ENCODE data around the gene LYRM7.

Gene LYRM7

DNA sequence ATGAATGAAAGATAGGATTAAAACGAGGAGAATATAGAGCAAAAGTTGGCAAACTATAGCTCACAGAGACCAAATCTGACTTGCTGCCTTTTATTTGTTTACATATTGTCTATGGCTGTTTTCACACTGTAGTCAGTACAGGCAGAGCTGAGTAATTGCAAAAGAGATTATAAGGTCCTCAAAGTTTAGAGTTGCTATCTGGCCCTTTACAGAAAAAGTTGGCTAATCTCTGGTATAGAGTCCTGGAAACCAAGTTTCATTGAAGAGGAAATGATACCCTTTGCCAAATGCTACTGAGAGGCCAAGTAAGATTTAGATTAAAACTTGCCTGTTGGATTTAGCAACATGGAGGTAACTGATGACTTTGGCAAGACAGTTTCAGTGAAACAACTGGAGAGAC lies 36.0 kb downstream of the LYRM7 start:
- DNase-seq (ENCODE audit: low read depth): no peak
- no peak overlapping the region for H3K4me3 ChIP-seq (ENCODE audit: control insufficient read depth, low read depth, low read length)
- TF ChIP-seq, protein P1, sequence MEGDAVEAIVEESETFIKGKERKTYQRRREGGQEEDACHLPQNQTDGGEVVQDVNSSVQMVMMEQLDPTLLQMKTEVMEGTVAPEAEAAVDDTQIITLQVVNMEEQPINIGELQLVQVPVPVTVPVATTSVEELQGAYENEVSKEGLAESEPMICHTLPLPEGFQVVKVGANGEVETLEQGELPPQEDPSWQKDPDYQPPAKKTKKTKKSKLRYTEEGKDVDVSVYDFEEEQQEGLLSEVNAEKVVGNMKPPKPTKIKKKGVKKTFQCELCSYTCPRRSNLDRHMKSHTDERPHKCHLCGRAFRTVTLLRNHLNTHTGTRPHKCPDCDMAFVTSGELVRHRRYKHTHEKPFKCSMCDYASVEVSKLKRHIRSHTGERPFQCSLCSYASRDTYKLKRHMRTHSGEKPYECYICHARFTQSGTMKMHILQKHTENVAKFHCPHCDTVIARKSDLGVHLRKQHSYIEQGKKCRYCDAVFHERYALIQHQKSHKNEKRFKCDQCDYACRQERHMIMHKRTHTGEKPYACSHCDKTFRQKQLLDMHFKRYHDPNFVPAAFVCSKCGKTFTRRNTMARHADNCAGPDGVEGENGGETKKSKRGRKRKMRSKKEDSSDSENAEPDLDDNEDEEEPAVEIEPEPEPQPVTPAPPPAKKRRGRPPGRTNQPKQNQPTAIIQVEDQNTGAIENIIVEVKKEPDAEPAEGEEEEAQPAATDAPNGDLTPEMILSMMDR (IDR thresholded peaks at IDR 0.05; ENCODE audit: control insufficient read depth, insufficient read depth, low read depth, low read length, missing control alignments): no peak

DNA sequence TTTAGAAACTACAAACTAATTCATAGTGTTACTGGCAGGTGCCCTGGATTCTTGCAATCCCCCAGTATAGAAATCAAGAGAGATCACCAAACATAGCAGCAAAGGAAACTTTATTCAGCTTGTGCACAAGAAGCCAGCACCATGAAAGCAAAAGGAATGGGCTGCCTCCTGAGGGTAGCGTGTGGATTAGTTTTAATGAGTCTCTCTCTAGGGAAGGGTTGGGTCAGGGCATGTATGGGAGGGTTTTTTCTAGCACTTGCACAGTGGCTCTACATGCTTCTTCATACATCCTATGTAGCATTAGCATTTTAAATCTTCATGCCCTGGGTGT lies 38.4 kb downstream of the LYRM7 start:
- TF ChIP-seq, protein P1 (IDR thresholded peaks at IDR 0.05; ENCODE audit: control insufficient read depth, insufficient read depth, low read depth, low read length, missing control alignments): no peak
- no peak for DNase-seq (ENCODE audit: low read depth)
- H3K4me3 ChIP-seq (ENCODE audit: control insufficient read depth, low read depth, low read length): no peak overlapping the region

DNA sequence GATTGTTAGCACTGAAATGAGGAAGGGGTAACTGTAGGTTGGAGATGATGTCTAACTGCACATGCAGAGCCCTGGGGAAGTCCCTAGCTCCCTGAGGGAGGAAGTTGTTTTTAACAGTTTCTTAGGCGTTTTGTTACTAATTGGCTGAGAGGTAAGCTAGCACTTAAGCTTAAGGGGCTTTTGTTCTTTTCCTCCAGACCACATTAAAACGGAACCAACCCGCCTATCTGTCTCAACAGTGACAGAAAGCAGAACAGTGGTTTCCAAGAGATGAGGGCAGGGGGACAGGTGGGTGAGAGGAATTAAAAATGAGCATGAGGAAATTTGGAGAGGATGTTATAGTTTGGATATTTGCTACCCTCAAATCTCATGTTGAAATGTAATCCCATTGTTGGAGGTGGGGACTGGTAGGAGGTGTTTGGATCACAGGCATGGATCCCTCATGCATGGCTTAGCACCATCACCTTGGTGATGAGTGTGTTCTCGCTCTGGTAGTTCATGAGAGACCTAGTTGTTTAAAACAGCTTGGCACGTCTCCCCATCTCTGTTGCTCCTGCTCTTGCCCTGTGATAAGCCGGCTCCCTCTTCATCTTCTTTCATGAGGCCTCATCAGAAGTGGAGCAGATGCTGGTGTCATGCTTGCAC lies 38.9 kb downstream of the LYRM7 start:
- no peak overlapping the region for H3K4me3 ChIP-seq (ENCODE audit: control insufficient read depth, low read depth, low read length)
- no peak for DNase-seq (ENCODE audit: low read depth)
- TF ChIP-seq, protein P1 (IDR thresholded peaks at IDR 0.05; ENCODE audit: control insufficient read depth, insufficient read depth, low read depth, low read length, missing control alignments): no peak

DNA sequence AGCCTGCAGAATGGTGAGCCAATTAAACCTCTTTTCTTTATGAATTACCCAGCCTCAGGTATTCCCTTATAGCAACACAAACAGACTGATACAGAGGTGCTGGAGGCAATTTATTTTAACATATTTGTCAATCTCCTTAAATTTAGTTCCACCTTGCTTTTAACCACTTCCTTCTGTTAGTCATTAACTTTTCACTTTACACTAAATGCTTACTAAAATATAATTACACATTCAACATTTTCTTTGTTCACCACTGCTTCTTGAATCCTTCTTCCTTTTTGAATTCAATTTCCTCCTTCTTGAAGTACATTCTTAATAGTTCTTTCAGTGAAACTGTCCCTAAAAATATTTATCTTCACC lies 39.4 kb downstream of the LYRM7 start:
- TF ChIP-seq, protein P1 (IDR thresholded peaks at IDR 0.05; ENCODE audit: control insufficient read depth, insufficient read depth, low read depth, low read length, missing control alignments): no peak
- H3K4me3 ChIP-seq (ENCODE audit: control insufficient read depth, low read depth, low read length): no peak overlapping the region
- DNase-seq (ENCODE audit: low read depth): no peak

DNA sequence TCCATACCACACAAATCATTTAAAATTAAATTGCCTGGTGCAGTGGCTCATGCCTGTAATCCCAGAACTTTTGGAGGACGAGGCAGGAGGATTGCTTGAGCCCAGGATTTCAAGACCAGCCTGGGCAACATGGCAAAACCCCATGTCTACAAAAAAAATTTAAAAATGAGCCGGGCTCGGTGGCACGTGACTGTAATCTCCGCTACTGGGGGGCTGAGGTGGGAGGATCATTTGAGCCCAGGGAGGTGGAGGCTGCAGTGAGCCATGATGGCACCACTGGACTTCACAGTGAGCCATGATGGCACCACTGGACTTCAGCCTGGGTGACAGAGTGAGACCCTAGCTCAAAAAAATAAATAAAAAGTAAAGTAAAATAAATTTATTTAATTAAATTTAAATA lies 40.9 kb downstream of the LYRM7 start:
- H3K4me3 ChIP-seq (ENCODE audit: control insufficient read depth, low read depth, low read length): no peak overlapping the region
- TF ChIP-seq, protein P1 (IDR thresholded peaks at IDR 0.05; ENCODE audit: control insufficient read depth, insufficient read depth, low read depth, low read length, missing control alignments): no peak
- DNase-seq (ENCODE audit: low read depth): no peak

DNA sequence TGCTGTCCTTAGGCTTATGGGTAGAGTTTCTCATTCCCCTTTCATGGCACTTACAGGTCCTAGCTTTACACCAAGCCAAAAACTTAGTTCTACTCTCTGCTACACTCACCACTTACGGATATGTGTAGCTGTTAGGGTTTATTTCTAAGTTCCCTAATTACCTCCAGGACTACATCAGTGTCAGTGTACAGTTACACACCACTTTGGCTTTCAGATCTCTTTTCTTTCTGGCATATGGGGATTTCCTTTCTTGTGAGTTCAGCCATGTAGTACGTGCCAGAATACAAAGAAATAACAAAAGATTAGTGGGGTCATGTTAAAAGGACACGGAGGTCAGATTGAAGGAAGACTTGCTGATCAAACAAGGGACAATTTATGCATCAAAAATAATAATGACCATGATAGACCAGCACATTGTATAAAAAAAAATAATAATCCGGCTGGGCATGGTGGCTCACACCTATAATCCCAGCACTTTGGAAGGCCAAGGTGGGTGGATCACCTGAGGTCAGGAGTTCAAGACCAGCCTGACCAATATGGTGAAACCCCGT lies 41.8 kb downstream of the LYRM7 start:
- TF ChIP-seq, protein P1 (IDR thresholded peaks at IDR 0.05; ENCODE audit: control insufficient read depth, insufficient read depth, low read depth, low read length, missing control alignments): no peak

More for the DNA sequence above, 41.8 kb downstream of the LYRM7 start:
- no peak for DNase-seq (ENCODE audit: low read depth)
- no peak overlapping the region for H3K4me3 ChIP-seq (ENCODE audit: control insufficient read depth, low read depth, low read length)

Measured in AG09309 (cell line).